GM19328 (cell line): ENCODE measurements around the gene CMTM7.
"Not testable (repeated sequence)": the region's sequence is repeated elsewhere in the genome, so short reads cannot be mapped to it uniquely, and the experiment has no call there.

ENCODE experiments used
- ATAC-seq: cut with Tn5 transposase; IDR thresholded peaks from one replicate; pipeline ENCODE4 v1.9.1; 2021; ENCODE audit warnings: mild to moderate bottlenecking, moderate library complexity; ENCODE audit not compliant: unreplicated experiment

The CMTM7 gene

GRCh38 chr3:32456429-32457130 is 64.9 kb downstream of the CMTM7 start:
- ATAC-seq: no peak

GRCh38 chr3:32457971-32458471 is 66.4 kb downstream of the CMTM7 start:
- ATAC-seq: no peak

- no peak for ATAC-seq
Observed at GRCh38 chr3:32459450-32459849, 67.8 kb downstream of the CMTM7 start.

GRCh38 chr3:32460031-32460749 is 68.5 kb downstream of the CMTM7 start:
- ATAC-seq: peak; percentile 92

GRCh38 chr3:32460817-32461496 is 69.3 kb downstream of the CMTM7 start:
- not testable (repeated sequence) for ATAC-seq

- not testable (repeated sequence) for ATAC-seq
Observed at GRCh38 chr3:32462191-32462986, 70.7 kb downstream of the CMTM7 start.

GRCh38 chr3:32463415-32463814 is 71.8 kb downstream of the CMTM7 start:
- ATAC-seq: not testable (repeated sequence)

GRCh38 chr3:32464726-32465125 is 73.1 kb downstream of the CMTM7 start:
- not testable (repeated sequence) for ATAC-seq

GRCh38 chr3:32466808-32467207 is 75.2 kb downstream of the CMTM7 start:
- ATAC-seq: not testable (repeated sequence)

- peak; percentile 53 for ATAC-seq
Observed at GRCh38 chr3:32467333-32468070, 75.8 kb downstream of the CMTM7 start.

- peak; percentile 30 for ATAC-seq
Observed at GRCh38 chr3:32469151-32469874, 77.7 kb downstream of the CMTM7 start.

- no peak for ATAC-seq
Observed at GRCh38 chr3:32470362-32470761, 78.7 kb downstream of the CMTM7 start.

- no peak for ATAC-seq
Observed at GRCh38 chr3:32471246-32471645, 79.6 kb downstream of the CMTM7 start.

GRCh38 chr3:32472151-32472550 is 80.5 kb downstream of the CMTM7 start:
- not testable (repeated sequence) for ATAC-seq

- ATAC-seq: no peak
Observed at GRCh38 chr3:32474201-32474600, 82.5 kb downstream of the CMTM7 start.

GRCh38 chr3:32480604-32481003 is 89.0 kb downstream of the CMTM7 start:
- no peak for ATAC-seq

- ATAC-seq: no peak
Observed at GRCh38 chr3:32481791-32482631, 90.4 kb downstream of the CMTM7 start.

GRCh38 chr3:32482693-32483092 is 91.0 kb downstream of the CMTM7 start:
- ATAC-seq: no peak

- no peak for ATAC-seq
Observed at GRCh38 chr3:32483772-32484171, 92.1 kb downstream of the CMTM7 start.
